ENCODE results near the gene FBXW11.
A peak's percentile ranks its signal among the peaks of the same experiment; 100 is the strongest.
"Not testable (repeated sequence)": the region's sequence is repeated elsewhere in the genome, so short reads cannot be mapped to it uniquely, and the experiment has no call there.

Gene FBXW11

DNA sequence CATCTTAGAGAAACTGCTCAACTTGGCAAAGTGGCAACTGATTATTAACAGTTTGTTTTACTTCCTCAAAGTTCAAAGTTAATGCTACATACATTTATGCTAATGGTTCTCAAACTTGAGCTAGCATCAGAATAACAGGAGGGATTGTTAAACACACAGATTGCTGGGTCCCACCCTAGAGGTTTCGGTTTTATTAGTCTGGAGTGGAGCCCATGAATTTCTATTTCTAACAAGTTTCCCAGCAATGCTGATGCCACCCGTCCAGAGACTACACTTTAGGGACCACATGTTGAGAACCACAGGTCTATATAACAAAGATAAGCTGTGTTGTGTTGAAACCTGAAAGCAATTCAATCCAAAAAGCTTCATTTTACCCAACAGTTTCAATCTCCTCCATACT lies 95.3 kb downstream of the FBXW11 start:
- ATAC-seq (no peak), DNase-seq (no peak)

GRCh38 chr5:171908638-171909037 lies 97.8 kb downstream of the FBXW11 start:
- DNase-seq: no peak

DNA sequence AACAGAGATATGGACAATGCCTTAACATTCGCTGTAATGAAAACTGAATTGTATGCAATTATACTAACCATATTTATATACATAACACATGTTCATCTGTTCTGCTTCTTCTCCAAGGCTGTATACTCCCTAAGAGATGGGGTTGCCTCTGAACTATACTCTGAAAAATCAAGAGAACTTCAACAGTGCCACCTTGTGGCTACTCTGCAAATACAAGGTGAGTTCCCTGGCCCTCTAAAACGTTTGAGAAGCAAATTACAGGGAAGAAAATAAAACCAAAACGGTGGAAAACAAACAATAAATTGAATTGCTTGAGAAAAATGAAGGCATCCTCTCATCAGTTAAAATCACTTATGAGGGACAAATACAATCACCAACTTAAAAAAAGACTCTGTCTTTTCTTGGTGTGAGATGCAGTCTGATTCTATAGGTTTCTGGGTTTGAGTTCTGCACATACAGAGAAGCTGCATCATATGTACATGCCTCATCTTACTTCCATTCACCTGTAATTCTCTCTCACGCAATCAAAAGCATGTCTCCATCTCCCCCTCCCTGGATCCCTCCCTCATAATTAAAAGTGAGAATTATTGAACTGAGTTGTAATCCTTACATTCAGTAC lies 98.6 kb downstream of the FBXW11 start:
- DNase-seq (peak; percentile 48), ATAC-seq (peak; percentile 71)

More at GRCh38 chr5:171908638-171909037, 97.8 kb downstream of the FBXW11 start:
- no peak for ATAC-seq

GRCh38 chr5:171906703-171907590 lies 99.5 kb downstream of the FBXW11 start:
- ATAC-seq: peak; percentile 82
- no peak for DNase-seq

DNA sequence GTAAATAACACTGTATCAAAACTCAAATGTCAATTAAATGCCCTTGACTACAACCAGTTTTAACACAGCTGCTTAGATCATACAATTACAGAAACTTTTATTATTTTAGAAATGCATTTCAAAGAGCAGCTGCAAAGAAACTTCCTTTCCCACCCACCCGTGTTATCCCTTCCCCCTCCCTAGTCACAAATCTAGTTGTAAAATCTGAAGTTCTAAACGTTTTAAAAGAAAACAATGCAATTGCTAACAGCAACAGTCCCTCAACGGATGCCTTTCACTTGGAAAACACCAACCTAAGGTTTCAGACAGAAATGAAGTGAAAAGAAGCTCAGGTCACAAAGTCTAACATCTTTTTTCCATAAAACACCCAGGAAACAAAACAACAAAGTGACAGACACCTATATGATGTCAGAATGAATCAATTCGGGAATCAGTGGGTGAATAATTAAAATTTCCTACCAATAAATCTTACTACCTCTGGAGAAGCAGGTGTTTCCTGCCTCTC lies 100.3 kb downstream of the FBXW11 start:
- DNase-seq (no peak), ATAC-seq (peak; percentile 28)

- no peak for ATAC-seq
- no peak for DNase-seq
Observed at GRCh38 chr5:171904886-171905285, 101.6 kb downstream of the FBXW11 start.

- ATAC-seq (no peak), DNase-seq (no peak)
Observed at GRCh38 chr5:171901764-171902163, 104.7 kb downstream of the FBXW11 start.

- ATAC-seq: no peak
Observed at GRCh38 chr5:171899792-171900191, 106.6 kb downstream of the FBXW11 start.

GRCh38 chr5:171898879-171899278 lies 107.6 kb downstream of the FBXW11 start:
- no peak for ATAC-seq
- no peak for DNase-seq

More at GRCh38 chr5:171899792-171900191, 106.6 kb downstream of the FBXW11 start:
- no peak for DNase-seq

DNA sequence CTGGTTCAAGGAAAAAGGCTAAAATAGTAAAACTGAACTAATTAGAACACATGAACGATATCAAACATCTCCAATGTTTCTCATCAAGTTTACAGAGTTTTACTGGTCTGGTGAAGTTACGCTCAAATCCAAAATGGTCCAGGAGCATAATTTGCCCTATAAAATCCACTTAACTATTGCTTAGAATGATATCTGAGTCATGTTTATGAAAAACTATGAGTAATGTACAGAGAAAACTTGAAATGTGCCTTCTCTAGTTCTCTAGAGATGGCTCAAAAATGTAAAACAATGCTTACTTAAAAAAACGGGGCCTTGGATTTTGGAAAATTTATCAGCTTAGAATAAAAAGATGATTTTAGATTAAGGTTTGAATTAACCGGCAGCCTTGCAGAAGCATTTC lies 108.1 kb downstream of the FBXW11 start:
- ATAC-seq (no peak), DNase-seq (no peak)

DNA sequence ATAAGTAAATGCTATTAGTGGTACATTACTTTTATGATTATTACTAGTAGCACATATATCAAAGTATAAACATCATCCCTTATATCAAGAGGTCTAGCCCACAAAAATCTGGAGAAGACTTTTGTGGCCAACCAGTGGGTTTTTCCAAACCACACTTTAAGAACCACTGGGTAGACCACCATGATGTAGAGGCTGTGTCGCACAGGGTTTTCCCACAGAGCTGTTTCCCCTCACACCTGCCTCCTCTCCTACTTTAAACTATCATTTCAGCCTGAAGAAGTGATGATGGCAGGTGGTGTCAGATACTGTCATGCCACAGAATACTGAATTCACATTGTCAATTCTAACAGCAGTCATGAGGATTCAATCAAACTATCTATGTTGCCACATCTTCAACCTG lies 109.2 kb downstream of the FBXW11 start:
- ATAC-seq: peak; percentile 96
- DNase-seq: peak; percentile 47

GRCh38 chr5:171895081-171895480 lies 111.4 kb downstream of the FBXW11 start:
- DNase-seq: no peak
- no peak for ATAC-seq

DNA sequence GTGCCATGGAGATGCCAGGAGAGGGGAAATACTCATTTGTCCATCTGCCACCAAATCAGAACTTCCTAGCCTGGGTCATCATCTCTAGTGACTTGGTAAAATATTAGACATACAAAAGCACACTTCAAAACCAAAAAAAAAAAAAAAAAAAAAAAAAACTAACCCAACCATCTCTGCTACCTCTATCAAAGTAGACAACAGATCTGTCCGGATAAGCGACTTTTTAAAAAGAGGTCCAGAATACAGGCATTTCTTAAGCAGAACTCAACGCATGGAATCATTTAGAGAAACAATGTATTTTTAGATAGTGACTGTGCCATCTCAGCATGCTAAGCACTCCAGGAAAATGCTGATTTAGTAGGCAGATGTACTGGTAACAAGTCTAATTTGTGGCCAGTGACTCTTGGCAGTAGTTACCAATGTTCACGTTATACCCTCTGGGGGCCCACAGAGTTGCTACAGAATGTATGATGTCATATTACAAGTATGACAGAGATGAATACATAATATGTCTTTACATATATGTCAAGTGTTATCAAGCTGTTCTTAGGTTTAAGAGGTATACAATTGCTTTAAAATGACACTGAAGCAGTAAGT lies 113.0 kb downstream of the FBXW11 start:
- ATAC-seq (no peak), DNase-seq (no peak)

DNA sequence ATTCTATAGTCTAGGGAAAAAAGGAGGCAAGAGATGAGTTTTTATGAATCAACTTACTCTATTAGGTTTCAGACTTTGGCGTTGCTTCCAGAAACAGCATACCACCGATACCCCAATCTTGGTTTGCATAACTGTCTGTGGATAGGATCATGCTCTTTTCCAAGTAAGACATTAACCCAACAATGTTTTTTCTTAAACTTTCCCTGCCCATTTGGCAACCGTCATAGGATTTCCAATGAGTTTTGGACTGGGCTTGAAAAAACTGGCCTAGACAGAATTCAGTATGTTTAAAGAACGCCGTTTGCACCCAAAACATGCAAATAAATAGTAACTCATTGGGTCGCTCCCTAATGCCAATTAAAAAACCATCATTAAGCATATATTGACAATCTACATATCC lies 114.8 kb downstream of the FBXW11 start:
- ATAC-seq: no peak

DNA sequence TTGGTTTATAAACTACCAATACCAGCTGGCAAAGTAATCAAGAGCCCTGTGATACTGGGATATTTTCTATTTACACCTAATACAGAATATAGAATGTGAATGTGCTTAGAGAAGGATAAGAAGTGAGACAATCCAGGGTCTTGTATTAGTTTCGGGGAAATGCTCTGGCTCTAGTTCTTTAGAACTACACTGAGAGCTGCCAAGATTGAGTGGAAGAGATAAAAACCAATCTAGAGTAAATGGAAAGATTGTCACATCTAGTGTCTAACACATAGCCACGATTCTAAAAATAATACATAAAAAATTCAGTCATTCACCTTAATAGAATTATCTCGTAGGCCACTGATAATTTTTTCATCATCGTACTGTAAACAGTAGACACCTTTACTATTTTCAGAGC lies 115.3 kb downstream of the FBXW11 start:
- DNase-seq: no peak
- ATAC-seq: no peak

More for the DNA sequence above, 114.8 kb downstream of the FBXW11 start:
- DNase-seq: no peak

DNA sequence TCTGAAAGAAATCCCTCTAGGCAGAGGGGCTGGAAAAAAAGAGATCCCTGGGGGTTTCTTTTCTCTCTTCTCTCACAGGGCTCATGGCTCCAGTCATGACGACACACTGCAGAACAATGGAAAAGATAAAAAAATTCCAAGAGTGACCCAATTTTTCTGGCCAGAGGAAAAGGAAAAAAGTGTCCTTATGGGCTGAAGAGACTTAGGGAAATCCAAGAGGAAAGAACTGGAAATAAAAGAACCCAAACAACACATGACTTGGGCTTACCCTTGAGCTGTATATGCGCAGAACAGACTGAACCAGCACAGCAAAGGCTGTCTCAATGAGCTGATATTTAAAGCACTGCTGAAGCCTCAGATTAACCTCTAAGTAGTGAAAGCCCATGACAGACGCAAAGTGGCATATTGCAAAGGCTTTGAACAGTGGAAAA lies 118.4 kb downstream of the FBXW11 start:
- DNase-seq: no peak
- no peak for ATAC-seq

DNA sequence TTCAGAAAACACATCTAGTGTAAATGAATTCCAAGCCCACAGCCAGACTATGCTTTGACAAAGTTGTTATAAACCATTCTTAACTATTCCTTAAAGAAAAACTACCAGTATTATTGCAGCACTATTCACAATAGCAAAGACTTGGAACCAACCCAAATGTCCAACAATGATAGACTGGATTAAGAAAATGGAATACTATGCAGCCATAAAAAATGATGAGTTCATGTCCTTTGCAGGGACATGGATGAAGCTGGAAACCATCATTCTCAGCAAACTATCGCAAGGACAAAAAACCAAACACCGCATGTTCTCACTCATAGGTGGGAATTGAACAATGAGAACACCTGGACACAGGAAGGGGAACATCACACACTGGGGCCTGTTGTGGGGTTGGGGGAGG lies 120.4 kb downstream of the FBXW11 start:
- not testable (repeated sequence) for ATAC-seq, DNase-seq

- ATAC-seq: peak; percentile 69
Observed at GRCh38 chr5:171882118-171882517, 124.3 kb downstream of the FBXW11 start.

GRCh38 chr5:171874234-171874633 lies 132.2 kb downstream of the FBXW11 start:
- ATAC-seq (no peak), DNase-seq (no peak)

More at GRCh38 chr5:171882118-171882517, 124.3 kb downstream of the FBXW11 start:
- DNase-seq: no peak

DNA sequence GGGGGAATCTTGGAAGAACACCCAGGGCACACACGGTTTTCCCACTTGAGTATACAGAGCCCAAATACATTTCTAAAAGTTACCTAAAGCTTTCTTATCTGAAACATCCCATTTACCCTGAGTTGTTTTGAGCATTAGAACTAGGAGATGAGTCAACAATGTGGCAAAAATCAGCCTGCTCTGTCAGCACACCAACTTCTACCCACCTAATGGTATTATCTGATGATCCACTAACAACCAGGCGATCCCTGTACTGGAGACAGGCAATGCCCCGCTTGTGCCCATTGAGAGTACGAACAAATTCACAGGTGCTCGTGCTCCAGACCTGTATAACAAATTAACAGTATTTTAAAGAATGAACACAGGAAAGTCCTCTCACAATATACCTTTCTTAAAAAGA lies 133.8 kb downstream of the FBXW11 start:
- ATAC-seq (no peak), DNase-seq (no peak)

GRCh38 chr5:171871711-171872110 lies 134.7 kb downstream of the FBXW11 start:
- no peak for ATAC-seq
- DNase-seq: no peak

- ATAC-seq (no peak), DNase-seq (no peak)
Observed at GRCh38 chr5:171869956-171870355, 136.5 kb downstream of the FBXW11 start.

- ATAC-seq (no peak), DNase-seq (no peak)
Observed at GRCh38 chr5:171868236-171868635, 138.2 kb downstream of the FBXW11 start.

Data from stimulated activated naive CD8-positive, alpha-beta T cell treated with anti-CD3 and anti-CD28 coated beads, Interleukin-15, Interleukin-2, amounts not matched to agents 100 U/mL and 50 U/mL, for 24 hours (primary cell).